COLO668 (cell line): Measurements from ENCODE around the gene NNMT.

Experiments used
- DNase-seq: peaks from one replicate; lab custom pipeline; 2025; ENCODE audit not compliant: unreplicated experiment; lab: John Stamatoyannopoulos, UW

The NNMT gene

GRCh38 chr11:114282488-114282887 lies 13.7 kb upstream of the NNMT start:
- no peak for DNase-seq

GRCh38 chr11:114283422-114283821 lies 12.8 kb upstream of the NNMT start:
- DNase-seq = no peak

GRCh38 chr11:114284021-114284420 lies 12.2 kb upstream of the NNMT start:
- DNase-seq = peak; percentile 52

GRCh38 chr11:114284914-114285313 lies 11.3 kb upstream of the NNMT start:
- no peak for DNase-seq

GRCh38 chr11:114285599-114285998 lies 10.6 kb upstream of the NNMT start:
- no peak for DNase-seq

- no peak for DNase-seq
Observed at GRCh38 chr11:114286229-114286628, 10.0 kb upstream of the NNMT start.

GRCh38 chr11:114287154-114287553 lies 9.0 kb upstream of the NNMT start:
- no peak for DNase-seq

GRCh38 chr11:114288136-114288535 lies 8.1 kb upstream of the NNMT start:
- DNase-seq = no peak

- DNase-seq = no peak
Observed at GRCh38 chr11:114289779-114290178, 6.4 kb upstream of the NNMT start.

- no peak for DNase-seq
Observed at GRCh38 chr11:114290503-114291235, 5.5 kb upstream of the NNMT start.

GRCh38 chr11:114291381-114291780 lies 4.8 kb upstream of the NNMT start:
- no peak for DNase-seq

- no peak for DNase-seq
Observed at GRCh38 chr11:114291842-114292680, 4.1 kb upstream of the NNMT start.

GRCh38 chr11:114293201-114293711 lies 2.9 kb upstream of the NNMT start:
- DNase-seq = no peak

GRCh38 chr11:114296605-114297372 lies 590 bp downstream of the NNMT start:
- DNase-seq = no peak

- no peak for DNase-seq
Observed at GRCh38 chr11:114297806-114298709, 1.9 kb downstream of the NNMT start.

GRCh38 chr11:114298710-114299109 lies 2.5 kb downstream of the NNMT start:
- no peak for DNase-seq

- DNase-seq = no peak
Observed at GRCh38 chr11:114301088-114301487, 4.9 kb downstream of the NNMT start.

- no peak for DNase-seq
Observed at GRCh38 chr11:114301927-114302326, 5.7 kb downstream of the NNMT start.

- no peak for DNase-seq
Observed at GRCh38 chr11:114302663-114303062, 6.5 kb downstream of the NNMT start.

GRCh38 chr11:114304065-114304464 lies 7.9 kb downstream of the NNMT start:
- DNase-seq = no peak
